Lower leg skin (tissue), 4 donors: Measurements from ENCODE around the gene FUT8. TPM values are rescaled to one million over a fixed set of nuclear protein-coding genes. Genes with fewer than 3 reads are reported as not detected.

ENCODE experiments used
- DNase-seq, 2 donors: peaks; one replicate each; pipeline ENCODE4 v3.0.0-alpha.2; 2019; ENCODE audit warnings: low spot score in 2 of 2
- H3K4me3 ChIP-seq: fragments of 200-600 bp; sonication (generic); 2 replicates; pipeline ENCODE4 v1.5.1; 2017; ENCODE audit warnings: mild to moderate bottlenecking, low read depth; ENCODE audit not compliant: poor library complexity, severe bottlenecking
- CTCF ChIP-seq, 3 donors: fragments of 450-650 bp; IDR thresholded peaks; one replicate each; pipeline ENCODE4 v1.5.1; 2016; ENCODE audit warnings: antibody characterized with exemption in 3 of 3, mild to moderate bottlenecking in 3 of 3, moderate library complexity in 2 of 3
- POLR2A ChIP-seq, 2 donors: fragments of 450-650 bp; IDR thresholded peaks; one replicate each; pipeline ENCODE4 v1.6.1; 2016 to 2017; ENCODE audit warnings: antibody characterized with exemption in 2 of 2, mild to moderate bottlenecking in 1 of 2, moderate library complexity in 1 of 2
- WGBS, 2 donors: methylation state at CpG; one replicate each; pipeline ENCODE4 v1.1.5; 2018; 5-methylcytosine and 5-hydroxymethylcytosine counted together
- intact Hi-C: fragments of 100-400 bp; cut with DNase I; formaldehyde crosslinking; loops from one replicate; pipeline ENCODE4 v1.15.0; 2023; ENCODE audit warnings: low total_unique reads
- total RNA-seq, 4 donors: library from RNA; depleted of rRNA; stranded (reverse); fragments of >200 nt; gene quantifications; one replicate each; pipeline ENCODE4 v1.1.0, GENCODE V29; 2016

The FUT8 gene
- total RNA-seq, 4 donors from 2014 or later = 17.9 to 28.0 (median 25.2) TPM

- intact Hi-C loops = no loop called here
- TF ChIP-seq CTCF (IDR thresholded peaks at IDR 0.05) (no peak), POLR2A (IDR thresholded peaks at IDR 0.05) (no peak)
- H3K4me3 ChIP-seq = no peak overlapping the region
- WGBS, 2 donors = 67 to 68% methylated on average over 2 of the region's 2 CpGs
- no peak for DNase-seq
Measured at GRCh38 chr14:65560340-65561027, 148.0 kb downstream of the FUT8 start.

- no peak for TF ChIP-seq CTCF (IDR thresholded peaks at IDR 0.05)
- no peak for TF ChIP-seq POLR2A (IDR thresholded peaks at IDR 0.05)
- DNase-seq = no peak
- H3K4me3 ChIP-seq = no peak overlapping the region
- WGBS, 2 donors = 85 to 98% methylated on average over 4 of the region's 4 CpGs
- intact Hi-C loops = no loop called here
Measured at GRCh38 chr14:65564370-65564769, 151.8 kb downstream of the FUT8 start.

- intact Hi-C loops = no loop called here
- TF ChIP-seq POLR2A (IDR thresholded peaks at IDR 0.05) (no peak), CTCF (IDR thresholded peaks at IDR 0.05) (no peak)
- no peak overlapping the region for H3K4me3 ChIP-seq
- DNase-seq = no peak
- WGBS, 2 donors = 55 to 69% methylated on average over 1 of the region's 1 CpG
Measured at GRCh38 chr14:65565948-65566347, 153.4 kb downstream of the FUT8 start.

- H3K4me3 ChIP-seq = no peak overlapping the region
- TF ChIP-seq CTCF (IDR thresholded peaks at IDR 0.05) = no peak
- no peak for TF ChIP-seq POLR2A (IDR thresholded peaks at IDR 0.05)
- WGBS, 2 donors = 85 to 90% methylated on average over 5 of the region's 5 CpGs
- DNase-seq = no peak
- intact Hi-C loops = no loop called here
Measured at GRCh38 chr14:65566820-65567522, 154.4 kb downstream of the FUT8 start.

GRCh38 chr14:65574611-65575010 is 162.1 kb downstream of the FUT8 start:
- H3K4me3 ChIP-seq = no peak overlapping the region
- 66 to 92% methylated on average over 2 of the region's 2 CpGs for WGBS, 2 donors

More at GRCh38 chr14:65574611-65575010, 162.1 kb downstream of the FUT8 start:
- DNase-seq = no peak
- intact Hi-C loops = no loop called here
- TF ChIP-seq CTCF (IDR thresholded peaks at IDR 0.05) (no peak), POLR2A (IDR thresholded peaks at IDR 0.05) (no peak)
